Panc1 (cell line): ENCODE results near the gene WNK2. TPM values are rescaled to one million over a fixed set of nuclear protein-coding genes. Genes with fewer than 3 reads are reported as not detected.
"Not testable (repeated sequence)": the region's sequence is repeated elsewhere in the genome, so short reads cannot be mapped to it uniquely, and the experiment has no call there.

Experiments used
- ATAC-seq: fragments of 200-7000 bp; cut with Tn5 transposase; 2 replicates; pipeline ENCODE4 v1.9.1; 2020; ENCODE audit warnings: mild to moderate bottlenecking, moderate library complexity
- BruUV-seq: library from RNA; stranded (reverse); fragments of 400-500 nt; replicated peaks from 2 replicates; lab custom pipeline; 2021; lab: Mats Ljungman, UMichigan
- CTCF ChIA-PET: fragments of 300-600 bp; sonication (Branson Sonifier 250); formaldehyde crosslinking; loops from one replicate; lab custom pipeline; 2022; ENCODE audit warnings: antibody characterized with exemption; lab: Charles Lee
- POLR2A ChIA-PET: fragments of 300-600 bp; sonication (Branson Sonifier 250); formaldehyde crosslinking; loops from one replicate; lab custom pipeline; 2022; ENCODE audit warnings: antibody characterized with exemption; lab: Charles Lee
- DNase-seq: peaks from one replicate; pipeline ENCODE4 v3.0.0-alpha.2; 2010; ENCODE audit warnings: low read depth, low spot score
- H3K27ac ChIP-seq: 2 replicates; pipeline ENCODE4 v1.5.1; 2011; ENCODE audit warnings: mild to moderate bottlenecking, low read length, inconsistent platforms
- H3K27me3 ChIP-seq: fragments of 200-500 bp; sonication (Bioruptor generic); 2 replicates; pipeline ENCODE4 v1.6.0; 2014; ENCODE audit warnings: low read length, inconsistent platforms; ENCODE audit not compliant: control insufficient read depth, insufficient read depth
- H3K36me3 ChIP-seq: fragments of 200-500 bp; sonication (Bioruptor generic); 2 replicates; pipeline ENCODE4 v1.5.1; 2014; ENCODE audit warnings: inconsistent platforms, mild to moderate bottlenecking, low read length, moderate library complexity; ENCODE audit not compliant: control insufficient read depth, insufficient read depth
- H3K4me1 ChIP-seq: 2 replicates; pipeline ENCODE4 v1.5.1; 2011; ENCODE audit warnings: inconsistent platforms, mild to moderate bottlenecking, low read length, moderate library complexity; ENCODE audit not compliant: control insufficient read depth, insufficient read depth
- H3K4me3 ChIP-seq, 2 experiments: 2 replicates each; pipeline ENCODE4 v1.5.1; 2011 to 2012; ENCODE audit warnings: low read depth in 2 of 2, low read length in 2 of 2, mild to moderate bottlenecking in 2 of 2, inconsistent platforms in 1 of 2, moderate library complexity in 1 of 2
- H3K9me3 ChIP-seq: fragments of 200-500 bp; sonication (Bioruptor generic); 2 replicates; pipeline ENCODE4 v1.5.1; 2014; ENCODE audit warnings: low read depth, mild to moderate bottlenecking, inconsistent platforms, low read length, moderate library complexity; ENCODE audit not compliant: control insufficient read depth, insufficient read depth
- CTCF ChIP-seq: fragments of 450-650 bp; IDR thresholded peaks from 2 replicates; pipeline ENCODE4 v1.5.1; 2017; ENCODE audit warnings: mild to moderate bottlenecking
- POLR2AphosphoS5 ChIP-seq: IDR thresholded peaks from 2 replicates; pipeline ENCODE4 v1.6.1; 2012; ENCODE audit warnings: mild to moderate bottlenecking, low read depth, low read length, moderate library complexity
- REST ChIP-seq, 2 experiments: IDR thresholded peaks; 2 replicates each; pipeline ENCODE4 v1.6.1; 2011 to 2012; ENCODE audit warnings: low read depth in 2 of 2, control low read depth in 1 of 2, low read length in 1 of 2, mild to moderate bottlenecking in 1 of 2, moderate library complexity in 1 of 2; ENCODE audit not compliant: insufficient read depth in 1 of 2
- SIN3A ChIP-seq: IDR thresholded peaks from 2 replicates; pipeline ENCODE4 v1.6.1; 2012; ENCODE audit warnings: low read depth, mild to moderate bottlenecking, low read length, moderate library complexity, borderline replicate concordance; ENCODE audit not compliant: insufficient read depth
- TCF7L2 ChIP-seq: IDR thresholded peaks from 2 replicates; pipeline ENCODE4 v1.6.1; 2011; ENCODE audit warnings: mild to moderate bottlenecking, low read depth, low read length, inconsistent platforms
- in situ Hi-C: cut with HindIII; loops from 2 replicates; pipeline ENCODE4 v1.10.0; 2016; ENCODE audit warnings: low sequenced_read_pairs, low pct_unique_long_range_greater_than_20kb
- intact Hi-C: fragments of 100-400 bp; cut with micrococcal nuclease; formaldehyde crosslinking; loops from one replicate; pipeline ENCODE4 v1.10.0; 2022; ENCODE audit not compliant: unreplicated experiment
- total RNA-seq: library from RNA; stranded (reverse); gene quantifications from one replicate; pipeline ENCODE4 v1.2.1, GENCODE V29; 2021; ENCODE audit not compliant: unreplicated experiment

The WNK2 gene
- total RNA-seq, 1 experiment from 2014 or later = 13.7 TPM

DNA sequence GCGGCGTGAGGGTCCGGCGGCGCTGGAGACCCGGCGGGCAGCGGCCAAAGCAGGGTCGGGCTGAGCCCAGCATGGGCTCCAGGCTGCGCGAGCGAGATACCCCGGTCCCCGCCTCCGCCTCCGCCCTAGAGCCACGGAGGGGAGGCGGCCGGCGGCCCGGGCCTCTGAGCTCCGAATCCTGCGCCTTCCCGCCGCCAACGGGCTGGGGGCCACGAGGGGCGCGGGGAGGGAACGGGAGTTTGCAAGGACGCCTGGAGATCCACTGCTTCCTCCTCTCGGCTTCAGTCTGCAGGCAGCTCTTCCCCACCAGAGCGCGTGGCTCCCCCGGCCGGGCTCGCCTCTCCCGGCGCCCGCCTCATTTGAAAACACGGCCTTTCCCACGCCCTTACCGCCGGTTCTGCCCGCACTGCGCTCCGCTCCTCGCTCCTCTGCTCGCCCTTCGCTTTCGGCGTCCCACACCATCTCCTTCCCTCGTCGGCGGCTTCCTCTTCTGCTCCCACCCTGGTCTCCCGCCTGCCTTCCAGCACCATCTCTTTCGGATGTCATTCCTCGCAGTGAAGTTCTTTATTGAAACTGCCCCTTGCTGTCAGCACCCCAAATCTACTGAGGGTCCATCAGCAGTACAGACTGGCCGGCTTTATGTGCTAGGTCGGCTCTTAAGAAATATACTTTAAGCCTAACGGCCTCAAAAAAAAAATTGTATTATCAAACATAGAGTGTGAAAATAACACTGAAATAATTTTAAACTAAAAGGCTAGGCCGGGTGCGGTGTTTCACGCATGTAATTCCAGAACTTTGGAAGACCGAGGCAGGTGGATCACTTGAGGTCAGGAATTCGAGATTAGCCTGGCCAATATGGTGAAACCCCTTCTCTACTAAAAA lies 162.5 kb downstream of the WNK2 start:
- BruUV-seq = no TSS peak
- Histone ChIP-seq H3K9me3 (no peaks in the 10 kb centered on the region), H3K4me3 (no peak overlapping the region), H3K27ac (no peak overlapping the region), H3K27me3 (no peaks in the 10 kb centered on the region), H3K36me3 (no peaks in the 10 kb centered on the region), H3K4me1 (no peaks in the 10 kb centered on the region)
- intact Hi-C loops = no loop called here
- CTCF ChIA-PET = no interaction called here
- POLR2A ChIA-PET = no interaction called here
- DNase-seq (no peak), ATAC-seq (no peak)
- in situ Hi-C loops = no loop called here
- TF ChIP-seq SIN3A (no peak), POLR2AphosphoS5 (no peak), TCF7L2 (no peak), REST (IDR thresholded peaks at IDR 0.05; ENCODE audit: insufficient read depth in 1 of 2, low read depth in 2 of 2, low read length in 1 of 2) (no peak), CTCF (no peak)

DNA sequence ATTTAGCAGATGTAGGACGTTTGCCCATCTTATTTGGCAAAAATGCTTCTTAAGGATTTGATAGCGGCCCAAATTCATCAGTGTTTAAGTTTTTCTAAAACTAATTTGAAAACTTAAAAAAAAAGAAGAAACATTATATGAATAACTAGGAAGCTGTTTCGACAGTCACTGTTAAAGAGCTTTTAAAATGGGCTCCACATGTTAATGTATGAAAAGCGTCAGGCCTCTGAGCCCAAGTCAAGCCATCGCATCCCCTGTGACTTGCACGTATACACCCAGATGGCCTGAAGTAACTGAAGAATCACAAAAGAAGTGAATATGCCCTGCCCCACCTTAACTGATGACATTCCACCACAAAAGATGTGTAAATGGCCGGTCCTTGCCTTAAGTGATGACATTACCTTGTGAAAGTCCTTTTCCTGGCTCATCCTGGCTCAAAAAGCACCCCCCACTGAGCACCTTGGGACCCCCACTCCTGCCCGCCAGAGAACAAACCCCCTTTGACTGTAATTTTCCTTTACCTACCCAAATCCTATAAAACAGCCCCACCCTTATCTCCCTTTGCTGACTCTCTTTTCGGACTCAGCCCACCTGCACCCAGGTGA lies 163.5 kb downstream of the WNK2 start:
- intact Hi-C loops, H3K4me1 ChIP-seq, CTCF ChIA-PET, H3K27ac ChIP-seq, ATAC-seq, in situ Hi-C loops, H3K4me3 ChIP-seq, H3K36me3 ChIP-seq, H3K9me3 ChIP-seq, DNase-seq, BruUV-seq, H3K27me3 ChIP-seq, POLR2A ChIA-PET: not testable (repeated sequence)

DNA sequence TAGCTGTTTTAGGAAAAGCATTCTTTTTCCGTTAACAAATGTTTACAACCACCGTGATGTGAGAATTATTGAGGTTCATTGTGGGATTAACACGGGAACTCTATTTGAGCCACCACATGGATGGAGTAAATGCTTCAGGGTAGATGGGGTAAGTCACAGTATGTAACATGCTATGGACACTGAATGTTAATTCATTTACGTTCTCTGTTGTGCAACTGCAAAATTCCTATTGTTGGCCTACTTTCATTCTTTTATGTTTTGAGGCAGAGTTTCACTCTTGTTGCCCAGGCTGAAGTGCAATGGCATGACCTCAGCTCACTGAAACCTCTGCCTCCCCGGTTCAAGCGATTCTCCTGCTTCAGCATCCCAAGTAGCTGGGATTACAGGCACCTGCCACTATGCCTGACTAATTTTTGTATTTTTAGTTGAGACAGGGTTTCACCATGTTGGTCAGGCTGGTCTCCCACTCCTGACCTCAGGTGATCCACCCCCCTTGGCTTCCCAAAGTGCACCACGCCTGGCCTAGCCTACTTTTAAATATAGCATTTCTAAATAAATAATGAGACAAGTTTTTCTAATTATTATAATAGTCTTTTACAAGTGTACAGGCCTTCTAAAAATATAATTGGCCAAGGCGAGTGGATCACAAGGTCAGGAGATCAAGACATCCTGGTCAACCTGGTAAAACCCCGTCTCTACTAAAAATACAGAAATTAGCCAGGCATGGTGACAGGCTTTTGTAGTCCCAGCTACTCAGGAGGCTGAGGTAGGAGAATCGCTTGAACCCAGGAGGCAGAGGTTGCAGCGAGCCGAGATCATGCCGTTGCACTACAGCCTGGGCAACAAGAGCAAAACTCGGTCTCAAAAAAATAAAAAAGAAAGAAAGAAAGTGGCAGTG lies 169.7 kb downstream of the WNK2 start:
- H3K27me3 ChIP-seq, DNase-seq, H3K4me1 ChIP-seq, ATAC-seq, H3K36me3 ChIP-seq, CTCF ChIA-PET, in situ Hi-C loops, H3K9me3 ChIP-seq, H3K27ac ChIP-seq, intact Hi-C loops, H3K4me3 ChIP-seq, BruUV-seq: not testable (repeated sequence)
- POLR2A ChIA-PET = interaction anchor here (0.7 kb wide), 1 partner anchor 27 kb away, joined by 4 read pairs; no protein-coding TSS in a partner anchor
